Neural cell (in vitro differentiated cells): ENCODE data around the gene BAG1. TPM values are rescaled to one million over a fixed set of nuclear protein-coding genes. Genes with fewer than 3 reads are reported as not detected.

Experiments
- H2AFZ ChIP-seq: fragments of 200-600, 300-800 bp; sonication (generic), shearing (Covaris generic); 2 replicates; pipeline ENCODE4 v1.6.0; 2014; ENCODE audit warnings: low read depth, mild to moderate bottlenecking, antibody characterized with exemption, low read length, moderate library complexity
- H3F3A ChIP-seq: fragments of 200-600 bp; shearing (Covaris generic); 2 replicates; pipeline ENCODE4 v1.6.1; 2016; ENCODE audit warnings: mild to moderate bottlenecking, moderate library complexity, mixed read lengths, antibody characterized with exemption, low read length; ENCODE audit not compliant: insufficient read depth, poor library complexity, severe bottlenecking
- H3K27ac ChIP-seq: fragments of 200-600, 300-800 bp; sonication (generic), shearing (Covaris generic); 2 replicates; pipeline ENCODE4 v1.5.1; 2014; ENCODE audit warnings: mild to moderate bottlenecking, low read length, moderate library complexity
- H3K27me3 ChIP-seq: fragments of 300-800, 200-600 bp; sonication (generic), shearing (Covaris generic); 2 replicates; pipeline ENCODE4 v1.6.0; 2014; ENCODE audit warnings: mild to moderate bottlenecking, low read depth, low read length, moderate library complexity; ENCODE audit not compliant: insufficient read depth
- H3K36me3 ChIP-seq: fragments of 300-800, 200-600 bp; sonication (generic), shearing (Covaris generic); 2 replicates; pipeline ENCODE4 v1.5.1; 2014; ENCODE audit warnings: mild to moderate bottlenecking, antibody characterized with exemption, low read length, moderate library complexity; ENCODE audit not compliant: insufficient read depth
- H3K4me2 ChIP-seq: fragments of 300-800, 200-600 bp; sonication (generic), shearing (Covaris generic); 2 replicates; pipeline ENCODE4 v1.6.0; 2014; ENCODE audit warnings: mild to moderate bottlenecking, low read length
- H3K4me3 ChIP-seq: fragments of 300-800, 200-600 bp; sonication (generic), shearing (Covaris generic); 2 replicates; pipeline ENCODE4 v1.5.1; 2014; ENCODE audit warnings: mild to moderate bottlenecking, low read length, moderate library complexity
- H3K79me2 ChIP-seq: fragments of 200-600 bp; shearing (Covaris generic); replicated peaks from 2 replicates; pipeline ENCODE4 v1.6.0; 2014; ENCODE audit warnings: mild to moderate bottlenecking, low read length, moderate library complexity; ENCODE audit not compliant: insufficient read depth
- H3K9ac ChIP-seq: fragments of 300-800, 200-600 bp; sonication (generic), shearing (Covaris generic); 2 replicates; pipeline ENCODE4 v1.6.1; 2016; ENCODE audit warnings: mild to moderate bottlenecking, low read length, mixed read lengths
- H3K9me2 ChIP-seq: fragments of 200-600 bp; shearing (Covaris generic); 2 replicates; pipeline ENCODE4 v1.6.1; 2016; ENCODE audit warnings: mild to moderate bottlenecking, low read length, mixed read lengths; ENCODE audit not compliant: insufficient read depth
- H3K9me3 ChIP-seq: fragments of 200-600, 300-800 bp; sonication (generic), shearing (Covaris generic); 2 replicates; pipeline ENCODE4 v1.6.1; 2016; ENCODE audit warnings: mild to moderate bottlenecking, mixed run types, low read length, moderate library complexity, mixed read lengths
- H4K20me1 ChIP-seq: fragments of 200-600 bp; shearing (Covaris generic); 2 replicates; pipeline ENCODE4 v1.6.1; 2016; ENCODE audit warnings: mild to moderate bottlenecking, mixed run types; ENCODE audit not compliant: insufficient read depth
- CTCF ChIP-seq: fragments of 450-650 bp; IDR thresholded peaks from 2 replicates; pipeline ENCODE4 v1.5.1; 2014; ENCODE audit warnings: antibody characterized with exemption, mild to moderate bottlenecking, moderate library complexity; ENCODE audit not compliant: poor library complexity, severe bottlenecking
- EP300 ChIP-seq: fragments of 450-650 bp; conservative IDR thresholded peaks from 2 replicates; pipeline ENCODE4 v1.6.1; 2014; ENCODE audit warnings: antibody characterized with exemption, mild to moderate bottlenecking, moderate library complexity; ENCODE audit not compliant: poor library complexity, severe bottlenecking
- EZH2 ChIP-seq: fragments of 200-600, 300-800 bp; shearing (Covaris generic), sonication (generic); IDR thresholded peaks from 2 replicates; pipeline ENCODE4 v1.6.1; 2014; ENCODE audit warnings: antibody characterized with exemption, low read length, borderline replicate concordance, mild to moderate bottlenecking; ENCODE audit not compliant: insufficient read depth, poor library complexity, severe bottlenecking
- MXI1 ChIP-seq: fragments of 450-650 bp; conservative IDR thresholded peaks from 2 replicates; pipeline ENCODE4 v1.6.1; 2014; ENCODE audit warnings: antibody characterized with exemption, mild to moderate bottlenecking; ENCODE audit not compliant: poor library complexity, severe bottlenecking
- POLR2AphosphoS5 ChIP-seq: IDR thresholded peaks from 2 replicates; pipeline ENCODE4 v1.6.1; 2012
- RAD21 ChIP-seq: fragments of 450-650 bp; conservative IDR thresholded peaks from 2 replicates; pipeline ENCODE4 v1.6.1; 2014; ENCODE audit warnings: antibody characterized with exemption, mild to moderate bottlenecking, moderate library complexity
- SMC3 ChIP-seq: fragments of 450-650 bp; conservative IDR thresholded peaks from 2 replicates; pipeline ENCODE4 v1.6.1; 2014; ENCODE audit warnings: antibody characterized with exemption, mild to moderate bottlenecking, moderate library complexity; ENCODE audit not compliant: poor library complexity
- TAF1 ChIP-seq: IDR thresholded peaks from 2 replicates; pipeline ENCODE4 v1.6.1; 2012; ENCODE audit warnings: low read depth
- polyA plus RNA-seq: library from polyadenylated mRNA; depleted of rRNA; stranded (reverse); fragments of >200 nt; gene quantifications from 2 replicates; pipeline ENCODE4 v1.2.3, GENCODE V29; 2014
- TF ChIP-seq, protein P1 (sequence below): IDR thresholded peaks from 2 replicates; pipeline ENCODE4 v1.6.1; 2012; ENCODE audit warnings: borderline replicate concordance

The BAG1 gene
- polyA plus RNA-seq, 1 donor from 2014 or later = 94.9 TPM

GRCh38 chr9:33227741-33228140 is 36.8 kb downstream of the BAG1 start:
- H3K36me3 ChIP-seq = no peaks in the 10 kb centered on the region
- H3K27ac ChIP-seq = no peak overlapping the region
- no peak overlapping the region for H2AFZ ChIP-seq

GRCh38 chr9:33227008-33227398 is 37.5 kb downstream of the BAG1 start:
- Histone ChIP-seq H3F3A (no peaks in the 10 kb centered on the region), H3K79me2 (no peaks in the 10 kb centered on the region), H3K27ac (no peak overlapping the region), H3K4me3 (no peak overlapping the region), H3K9me2 (no peaks in the 10 kb centered on the region), H3K9ac (no peak overlapping the region), H4K20me1 (no peaks in the 10 kb centered on the region), H3K27me3 (no peaks in the 10 kb centered on the region), H2AFZ (no peak overlapping the region), H3K36me3 (no peaks in the 10 kb centered on the region), H3K9me3 (no peaks in the 10 kb centered on the region), H3K4me2 (no peak overlapping the region)
- TF ChIP-seq SMC3 = no peak
- TF ChIP-seq POLR2AphosphoS5 = no peak
- TF ChIP-seq TAF1 = no peak
- no peak for TF ChIP-seq CTCF
- TF ChIP-seq, protein P1, sequence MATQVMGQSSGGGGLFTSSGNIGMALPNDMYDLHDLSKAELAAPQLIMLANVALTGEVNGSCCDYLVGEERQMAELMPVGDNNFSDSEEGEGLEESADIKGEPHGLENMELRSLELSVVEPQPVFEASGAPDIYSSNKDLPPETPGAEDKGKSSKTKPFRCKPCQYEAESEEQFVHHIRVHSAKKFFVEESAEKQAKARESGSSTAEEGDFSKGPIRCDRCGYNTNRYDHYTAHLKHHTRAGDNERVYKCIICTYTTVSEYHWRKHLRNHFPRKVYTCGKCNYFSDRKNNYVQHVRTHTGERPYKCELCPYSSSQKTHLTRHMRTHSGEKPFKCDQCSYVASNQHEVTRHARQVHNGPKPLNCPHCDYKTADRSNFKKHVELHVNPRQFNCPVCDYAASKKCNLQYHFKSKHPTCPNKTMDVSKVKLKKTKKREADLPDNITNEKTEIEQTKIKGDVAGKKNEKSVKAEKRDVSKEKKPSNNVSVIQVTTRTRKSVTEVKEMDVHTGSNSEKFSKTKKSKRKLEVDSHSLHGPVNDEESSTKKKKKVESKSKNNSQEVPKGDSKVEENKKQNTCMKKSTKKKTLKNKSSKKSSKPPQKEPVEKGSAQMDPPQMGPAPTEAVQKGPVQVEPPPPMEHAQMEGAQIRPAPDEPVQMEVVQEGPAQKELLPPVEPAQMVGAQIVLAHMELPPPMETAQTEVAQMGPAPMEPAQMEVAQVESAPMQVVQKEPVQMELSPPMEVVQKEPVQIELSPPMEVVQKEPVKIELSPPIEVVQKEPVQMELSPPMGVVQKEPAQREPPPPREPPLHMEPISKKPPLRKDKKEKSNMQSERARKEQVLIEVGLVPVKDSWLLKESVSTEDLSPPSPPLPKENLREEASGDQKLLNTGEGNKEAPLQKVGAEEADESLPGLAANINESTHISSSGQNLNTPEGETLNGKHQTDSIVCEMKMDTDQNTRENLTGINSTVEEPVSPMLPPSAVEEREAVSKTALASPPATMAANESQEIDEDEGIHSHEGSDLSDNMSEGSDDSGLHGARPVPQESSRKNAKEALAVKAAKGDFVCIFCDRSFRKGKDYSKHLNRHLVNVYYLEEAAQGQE = no peak
- TF ChIP-seq EP300 = no peak
- no peak for TF ChIP-seq MXI1
- no peak for TF ChIP-seq RAD21

More at GRCh38 chr9:33227741-33228140, 36.8 kb downstream of the BAG1 start:
- Histone ChIP-seq H3K4me2 (no peak overlapping the region), H3K79me2 (no peaks in the 10 kb centered on the region), H3K9me2 (no peaks in the 10 kb centered on the region), H3F3A (no peaks in the 10 kb centered on the region), H3K4me3 (no peak overlapping the region), H4K20me1 (no peaks in the 10 kb centered on the region), H3K27me3 (no peaks in the 10 kb centered on the region), H3K9me3 (no peaks in the 10 kb centered on the region), H3K9ac (no peak overlapping the region)
- TF ChIP-seq SMC3 (no peak), TAF1 (no peak), EZH2 (no peak), MXI1 (no peak), POLR2AphosphoS5 (no peak), RAD21 (no peak), CTCF (no peak), EP300 (no peak)
- TF ChIP-seq, protein P1 = no peak
